ENCODE results near the gene FAM98B. TPM values are rescaled to one million over a fixed set of nuclear protein-coding genes. Genes with fewer than 3 reads are reported as not detected.

FAM98B gene
- total and polyA plus RNA-seq, 2 experiments from 2014 or later: 10.1 to 32.5 TPM

DNA sequence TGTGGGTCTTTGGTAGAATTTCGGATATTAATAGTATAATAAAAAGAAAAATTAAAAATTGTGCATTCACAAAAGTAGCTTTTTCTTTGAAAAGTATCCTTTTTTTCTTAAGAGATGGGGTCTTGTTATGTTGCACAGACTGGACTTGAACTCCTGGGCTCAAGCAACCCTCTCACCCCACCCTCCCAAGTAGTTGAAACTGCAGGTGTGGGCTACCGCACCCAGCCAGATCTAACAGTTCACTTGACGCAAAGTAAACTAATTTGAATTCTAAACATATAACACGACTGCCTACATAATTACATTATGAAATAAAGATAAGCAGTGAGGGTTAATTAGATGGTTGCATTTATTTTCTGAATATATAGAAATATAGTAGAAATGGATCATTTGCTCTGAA, 10.7 kb downstream of the FAM98B start:
- Histone ChIP-seq H3K4me1 (ENCODE audit: insufficient read depth) (0 out of 2 replicates have a peak, but pooled peaks cover 6% of the 10 kb centered on the region), H3K27ac (ENCODE audit: low read depth) (no peak overlapping the region), H2AFZ (no peak overlapping the region), H3K27me3 (ENCODE audit: insufficient read depth) (no peaks in the 10 kb centered on the region), H3F3A (replicated peaks; ENCODE audit: low read depth) (no peaks in the 10 kb centered on the region), H3K4me3 (no peak overlapping the region), H3K79me2 (replicated peaks; ENCODE audit: insufficient read depth) (peaks cover 62% of the 10 kb centered on the region), H4K20me1 (replicated peaks; ENCODE audit: insufficient read depth) (0 out of 2 replicates have a peak, but pooled peaks cover 4% of the 10 kb centered on the region), H3K4me2 (no peak overlapping the region), H3K9me2 (ENCODE audit: insufficient read depth) (no peaks in the 10 kb centered on the region), H3K36me3 (ENCODE audit: insufficient read depth) (no peaks in the 10 kb centered on the region)
- no peak for TF ChIP-seq EZH2 (IDR thresholded peaks at IDR 0.05; ENCODE audit: low read depth, unreplicated experiment)
- TF ChIP-seq ETS1 (IDR thresholded peaks at IDR 0.05): no peak
- TF ChIP-seq ZNF462 (CRISPR knock-in tag; IDR thresholded peaks at IDR 0.05): no peak
- H3K9me3 Mint-ChIP-seq: no peaks in the 10 kb centered on the region
- H3K27ac Mint-ChIP-seq: no peak overlapping the region
- H3K4me3 Mint-ChIP-seq: no peak overlapping the region
- H3K4me1 Mint-ChIP-seq: peaks cover 8% of the 10 kb centered on the region
- no peaks in the 10 kb centered on the region for H3K27me3 Mint-ChIP-seq (ENCODE audit: insufficient read depth, low read depth, poor library complexity)
- no peak for DNase-seq (ENCODE audit: low spot score)
- H3K36me3 Mint-ChIP-seq (ENCODE audit: low read depth): no peaks in the 10 kb centered on the region
- no peak for ATAC-seq

- Mint-ChIP-seq H3K4me1 (no peaks in the 10 kb centered on the region), H3K4me3 (no peak overlapping the region), H3K36me3 (ENCODE audit: low read depth) (peaks cover 18% of the 10 kb centered on the region), H3K27me3 (ENCODE audit: insufficient read depth, low read depth, poor library complexity) (peaks cover 1% of the 10 kb centered on the region), H3K9me3 (no peaks in the 10 kb centered on the region), H3K27ac (no peak overlapping the region)
- Histone ChIP-seq H3K4me1 (ENCODE audit: insufficient read depth) (no peaks in the 10 kb centered on the region), H3K27me3 (ENCODE audit: insufficient read depth) (no peaks in the 10 kb centered on the region), H3K4me3 (no peak overlapping the region), H3K27ac (ENCODE audit: low read depth) (no peak overlapping the region), H3K4me2 (no peak overlapping the region), H3K9me2 (ENCODE audit: insufficient read depth) (no peaks in the 10 kb centered on the region), H3K36me3 (ENCODE audit: insufficient read depth) (no peaks in the 10 kb centered on the region; the same call in 1 of the 2 replicates), H4K20me1 (replicated peaks; ENCODE audit: insufficient read depth) (no peaks in the 10 kb centered on the region), H3K79me2 (replicated peaks; ENCODE audit: insufficient read depth) (0 out of 2 replicates have a peak, but pooled peaks cover 3% of the 10 kb centered on the region), H2AFZ (no peak overlapping the region), H3F3A (replicated peaks; ENCODE audit: low read depth) (no peaks in the 10 kb centered on the region)
- ATAC-seq (no peak), DNase-seq (ENCODE audit: low spot score) (no peak)
- TF ChIP-seq, protein P1, sequence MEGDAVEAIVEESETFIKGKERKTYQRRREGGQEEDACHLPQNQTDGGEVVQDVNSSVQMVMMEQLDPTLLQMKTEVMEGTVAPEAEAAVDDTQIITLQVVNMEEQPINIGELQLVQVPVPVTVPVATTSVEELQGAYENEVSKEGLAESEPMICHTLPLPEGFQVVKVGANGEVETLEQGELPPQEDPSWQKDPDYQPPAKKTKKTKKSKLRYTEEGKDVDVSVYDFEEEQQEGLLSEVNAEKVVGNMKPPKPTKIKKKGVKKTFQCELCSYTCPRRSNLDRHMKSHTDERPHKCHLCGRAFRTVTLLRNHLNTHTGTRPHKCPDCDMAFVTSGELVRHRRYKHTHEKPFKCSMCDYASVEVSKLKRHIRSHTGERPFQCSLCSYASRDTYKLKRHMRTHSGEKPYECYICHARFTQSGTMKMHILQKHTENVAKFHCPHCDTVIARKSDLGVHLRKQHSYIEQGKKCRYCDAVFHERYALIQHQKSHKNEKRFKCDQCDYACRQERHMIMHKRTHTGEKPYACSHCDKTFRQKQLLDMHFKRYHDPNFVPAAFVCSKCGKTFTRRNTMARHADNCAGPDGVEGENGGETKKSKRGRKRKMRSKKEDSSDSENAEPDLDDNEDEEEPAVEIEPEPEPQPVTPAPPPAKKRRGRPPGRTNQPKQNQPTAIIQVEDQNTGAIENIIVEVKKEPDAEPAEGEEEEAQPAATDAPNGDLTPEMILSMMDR (conservative IDR thresholded peaks at IDR 0.05; ENCODE audit: low read depth in 2 of 2): no peak
- TF ChIP-seq CREB1 (CRISPR knock-in tag; IDR thresholded peaks at IDR 0.05; ENCODE audit: low read depth): no peak
Observed at GRCh38 chr15:38470816-38471215, 16.9 kb downstream of the FAM98B start.

All from GM23338 (cell line).